Stimulated activated CD8-positive, alpha-beta memory T cell treated with anti-CD3 and anti-CD28 coated beads, Interleukin-7, amount 100 ng/mL, for 24 hours (primary cell): Measurements from ENCODE around the gene FLNA.

Experiments used
- DNase-seq: peaks from one replicate; pipeline ENCODE4 v3.0.0-alpha.2; 2020; ENCODE audit warnings: low read depth

FLNA gene

DNA sequence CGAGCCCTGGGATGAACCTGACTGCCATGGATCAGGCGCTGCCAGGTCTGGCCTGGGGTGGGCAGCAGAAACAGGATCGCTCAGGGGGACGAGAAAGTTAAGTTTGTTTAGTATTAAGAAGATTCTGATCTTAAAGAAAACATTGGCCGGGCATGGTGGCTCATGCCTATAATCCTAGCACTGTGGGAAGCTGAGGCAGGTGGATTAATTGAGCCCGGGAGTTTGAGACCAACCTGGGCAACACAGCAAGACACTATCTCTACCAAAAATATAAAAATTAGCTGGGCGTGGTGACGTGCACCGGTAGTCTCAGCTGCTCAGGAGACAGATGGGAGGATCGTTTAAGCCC, 696 bp upstream of the FLNA start:
- no peak for DNase-seq

DNA sequence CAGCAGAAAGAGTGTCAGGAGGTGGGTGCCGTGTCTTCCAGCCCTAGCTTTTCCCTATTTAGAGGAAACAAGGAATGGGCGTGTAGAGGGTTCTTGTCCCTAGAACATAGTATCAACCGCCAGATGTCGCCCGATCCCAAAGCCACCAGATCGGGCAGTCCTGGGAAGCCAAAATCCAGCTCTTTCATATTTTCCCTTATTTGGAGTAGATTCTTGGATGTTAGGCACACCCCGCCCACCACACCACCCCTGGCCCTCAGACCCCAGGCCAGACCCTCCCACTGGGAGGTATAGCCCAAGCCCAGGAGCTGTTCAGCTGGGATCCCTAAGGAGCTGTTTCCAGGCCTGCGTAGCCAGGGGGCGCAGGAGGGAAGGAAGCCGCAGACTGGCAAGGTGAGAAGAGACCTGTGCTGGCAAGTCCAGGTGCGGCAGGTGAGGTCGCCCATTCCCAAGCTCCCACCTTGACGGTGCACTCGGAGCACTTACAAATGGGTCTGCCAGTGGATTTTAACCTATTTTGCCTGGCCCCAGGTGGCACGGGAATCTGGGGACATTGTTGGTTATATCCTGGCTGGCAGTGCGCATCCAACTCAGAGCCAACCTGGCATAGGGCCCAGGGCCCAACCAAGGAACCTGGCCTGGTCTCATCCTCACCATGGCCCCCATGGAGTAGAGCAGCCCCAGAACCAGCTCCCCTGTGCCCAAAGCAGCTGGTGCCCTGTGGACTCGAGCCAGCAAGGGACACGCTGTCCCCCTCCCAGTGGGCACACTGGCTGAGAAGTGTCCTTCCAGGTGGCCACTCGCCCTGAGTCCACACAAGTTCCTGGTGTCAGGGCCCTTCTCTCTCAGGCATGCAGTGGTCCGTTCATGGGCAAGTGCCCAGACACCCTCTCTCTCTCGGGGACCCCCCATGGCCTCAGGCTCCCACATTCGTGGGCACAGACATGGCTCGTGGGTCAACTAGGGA, 811 bp downstream of the FLNA start:
- no peak for DNase-seq

- DNase-seq, result no peak
Measured at GRCh38 chrX:154372612-154373022, 1.8 kb downstream of the FLNA start.

DNA sequence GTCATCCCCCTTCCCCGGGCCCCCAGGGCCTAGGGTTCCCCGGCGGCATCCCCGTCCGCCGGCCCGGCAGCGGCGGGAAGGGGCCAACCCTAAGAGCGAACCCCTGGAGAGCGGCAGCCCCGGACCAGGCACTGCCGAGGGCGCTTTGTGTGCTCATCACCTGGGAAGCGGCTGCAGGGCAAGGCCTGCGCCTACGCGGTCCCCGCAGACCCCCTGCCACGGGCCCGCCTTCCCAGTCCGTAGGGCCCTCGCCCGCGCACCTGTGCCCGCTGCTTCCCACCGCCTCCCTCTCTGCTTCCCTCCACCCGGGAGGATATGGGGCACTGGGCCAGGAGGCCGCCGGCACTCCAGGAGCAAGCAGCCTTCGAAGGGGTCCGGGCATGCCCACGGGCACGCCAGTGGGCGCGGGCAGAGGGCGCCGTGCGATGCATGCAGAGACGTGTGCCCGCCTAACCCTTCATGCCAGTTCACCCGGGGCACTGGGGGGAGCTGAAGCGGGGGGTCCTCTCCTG, 2.6 kb downstream of the FLNA start:
- DNase-seq, result no peak

- peak; percentile 76 for DNase-seq
Measured at GRCh38 chrX:154371017-154371788, 3.2 kb downstream of the FLNA start.

GRCh38 chrX:154370300-154371016, 4.0 kb downstream of the FLNA start:
- DNase-seq, result no peak

- peak; percentile 50 for DNase-seq
Measured at GRCh38 chrX:154369449-154370299, 4.8 kb downstream of the FLNA start.

- DNase-seq, result peak; percentile 79
Measured at GRCh38 chrX:154368630-154369448, 5.6 kb downstream of the FLNA start.

DNA sequence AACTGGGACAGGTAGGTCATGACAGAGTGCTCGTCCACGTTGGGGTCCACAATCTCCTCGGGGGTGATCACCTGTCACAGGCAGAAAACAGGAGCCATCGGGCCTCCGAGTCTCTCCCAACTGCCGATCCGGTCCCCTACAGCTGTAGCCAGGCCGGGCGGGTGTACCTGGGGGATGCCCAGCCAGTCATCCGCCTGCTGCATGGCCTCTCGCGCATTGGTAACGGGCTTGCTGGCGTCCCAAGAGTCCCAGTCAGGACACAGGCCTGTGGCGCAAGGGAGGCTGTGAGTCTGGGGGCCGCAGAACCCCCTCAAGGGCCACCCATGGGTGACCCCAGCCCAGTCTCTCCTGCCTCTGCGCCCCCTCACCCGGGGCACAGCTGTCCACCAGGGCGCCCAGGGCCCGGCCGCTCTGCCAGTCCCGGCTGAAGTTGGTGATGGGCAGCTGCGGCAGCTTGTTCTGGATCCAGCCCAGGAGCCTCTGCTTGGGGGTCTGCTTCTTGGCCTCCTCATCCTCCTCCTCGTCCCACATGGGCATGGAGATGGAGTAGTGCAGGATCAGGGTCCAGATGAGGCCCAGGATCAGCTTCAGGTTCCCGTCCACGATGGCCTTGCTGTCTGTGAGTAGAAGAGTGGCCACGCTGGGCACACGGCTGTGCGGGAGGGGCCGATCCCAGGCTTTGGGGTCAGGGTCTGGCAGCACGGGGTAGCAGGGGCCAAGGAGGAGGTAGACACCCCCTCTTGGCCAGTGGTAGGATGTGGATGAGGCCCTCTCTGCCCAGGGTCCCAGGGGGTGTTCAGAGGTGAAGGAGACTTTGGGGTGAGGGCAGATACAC, 6.7 kb downstream of the FLNA start:
- no peak for DNase-seq

DNA sequence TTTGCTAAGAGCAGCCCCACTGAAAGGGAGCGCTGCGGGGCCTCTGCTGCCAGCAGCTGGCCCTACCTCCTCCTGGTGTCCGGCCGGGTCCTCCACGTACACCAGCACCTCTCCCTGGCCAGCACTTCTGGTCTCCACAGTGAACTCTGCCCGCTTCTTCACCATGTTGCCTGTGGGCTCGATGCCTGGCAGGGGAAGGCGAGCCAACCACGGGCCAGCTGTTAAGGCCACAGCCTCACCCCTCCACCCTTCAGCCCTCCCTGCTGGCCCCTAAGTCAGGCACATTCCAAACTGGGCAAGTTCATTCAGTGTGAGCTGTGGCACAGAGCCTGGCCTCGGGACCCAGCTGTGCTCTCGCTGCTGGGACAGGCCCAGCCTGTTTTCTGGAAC, 7.8 kb downstream of the FLNA start:
- no peak for DNase-seq

GRCh38 chrX:154365997-154366665, 8.3 kb downstream of the FLNA start:
- no peak for DNase-seq

DNA sequence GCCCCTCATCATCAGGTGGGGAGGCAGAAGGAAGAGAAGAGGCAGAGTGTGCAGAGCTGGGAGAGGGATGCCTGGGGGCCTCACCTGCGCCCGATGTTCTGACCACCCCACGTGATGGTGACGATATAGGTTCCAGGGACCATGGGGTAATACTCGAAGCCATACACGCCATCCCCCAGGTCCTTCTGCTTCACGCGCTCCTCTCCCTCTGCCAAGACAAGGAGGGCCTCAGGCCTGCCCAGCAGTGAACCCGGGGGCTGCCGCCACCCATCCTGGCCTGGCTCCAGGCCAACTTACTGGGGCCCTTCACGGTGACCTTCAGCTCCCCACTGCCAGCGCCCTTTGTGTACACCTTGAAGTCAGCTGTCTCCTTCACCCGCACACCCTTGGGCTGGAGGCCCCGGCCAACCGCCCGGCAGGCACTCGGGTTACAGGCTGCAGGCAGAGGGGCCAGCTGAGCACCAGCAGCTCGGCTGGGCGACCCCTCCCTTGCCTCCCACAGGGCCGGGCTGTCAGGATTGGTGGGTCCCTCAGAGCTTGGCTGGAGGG, 9.3 kb downstream of the FLNA start:
- no peak for DNase-seq

- no peak for DNase-seq
Measured at GRCh38 chrX:154363706-154364439, 10.6 kb downstream of the FLNA start.

- DNase-seq, result no peak
Measured at GRCh38 chrX:154362085-154362742, 12.2 kb downstream of the FLNA start.

DNA sequence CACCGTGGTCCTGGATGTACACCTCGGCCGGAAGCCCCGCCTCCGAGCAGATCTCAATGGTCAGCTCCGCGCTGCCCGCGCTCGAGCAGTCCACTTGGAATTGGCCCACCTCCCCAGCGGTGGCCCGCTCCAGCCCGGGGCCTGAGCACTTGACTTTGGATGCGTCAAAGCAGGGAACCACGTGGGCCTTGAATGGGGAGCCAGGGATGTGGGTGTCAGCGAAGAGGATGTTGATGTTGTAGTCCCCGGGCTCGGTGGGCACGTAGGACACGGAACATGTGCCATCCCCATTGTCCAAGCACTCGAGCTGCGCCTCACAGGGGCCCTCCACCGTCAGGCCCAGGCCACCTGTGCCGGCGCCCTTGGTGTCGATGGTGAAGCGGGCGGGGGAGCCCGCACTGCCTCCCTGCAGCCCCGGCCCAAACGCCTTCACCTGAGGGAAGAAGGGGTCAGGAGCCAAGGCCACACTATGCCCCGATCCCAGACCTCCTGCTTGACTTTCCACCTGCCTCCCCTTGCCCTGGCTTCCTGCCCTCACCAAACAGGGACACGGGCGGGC, 14.2 kb downstream of the FLNA start:
- no peak for DNase-seq

DNA sequence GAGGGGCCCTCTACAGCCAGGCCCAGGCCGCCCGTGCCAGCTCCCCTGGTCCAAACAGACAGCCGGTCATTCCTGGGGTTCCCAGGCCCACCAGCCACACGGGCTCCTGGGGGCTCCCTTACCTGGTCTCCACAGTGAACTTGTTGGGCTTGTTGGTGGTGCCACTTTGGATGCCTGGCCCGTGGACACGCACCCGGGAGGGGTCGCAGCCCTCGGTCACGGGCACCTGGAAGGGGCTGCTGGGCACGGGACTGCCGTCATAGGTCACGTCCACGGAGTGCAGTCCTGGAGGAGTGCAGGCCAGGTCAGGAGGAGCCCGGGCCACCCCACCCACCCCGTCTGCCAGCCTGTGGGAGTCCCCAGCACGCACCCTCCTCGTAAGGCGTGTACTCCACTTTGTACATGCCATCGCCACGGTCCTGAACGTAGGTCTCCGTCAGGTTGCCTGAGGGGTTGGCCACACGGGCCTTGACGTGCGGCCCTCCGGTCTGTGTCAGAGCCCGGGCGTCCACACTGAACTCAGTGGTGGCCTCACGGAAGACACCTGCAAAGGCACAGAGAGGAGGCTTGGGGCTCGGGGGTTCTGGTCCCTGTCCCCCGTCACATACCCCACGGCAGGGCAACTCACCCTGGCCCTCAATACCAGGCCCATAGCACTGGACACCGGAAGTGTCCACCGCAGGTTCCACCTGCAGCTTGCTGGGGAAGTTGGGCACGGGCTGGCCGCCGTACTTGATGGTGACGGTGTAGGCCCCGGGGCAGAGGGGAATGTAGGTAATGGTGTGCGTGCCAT, 14.9 kb downstream of the FLNA start:
- no peak for DNase-seq
